Stimulated activated CD8-positive, alpha-beta memory T cell treated with anti-CD3 and anti-CD28 coated beads, Interleukin-12 subunit alpha, Interleukin-12 subunit beta, amount 100 ng/mL, for 24 hours (primary cell): ENCODE results near the gene SLC25A52.
"Not testable (repeated sequence)": the region's sequence is repeated elsewhere in the genome, so short reads cannot be mapped to it uniquely, and the experiment has no call there.

Source experiments
- DNase-seq: peaks from one replicate; pipeline ENCODE4 v3.0.0-alpha.2; 2020; ENCODE audit errors: extremely low read depth

SLC25A52 gene, protein sequence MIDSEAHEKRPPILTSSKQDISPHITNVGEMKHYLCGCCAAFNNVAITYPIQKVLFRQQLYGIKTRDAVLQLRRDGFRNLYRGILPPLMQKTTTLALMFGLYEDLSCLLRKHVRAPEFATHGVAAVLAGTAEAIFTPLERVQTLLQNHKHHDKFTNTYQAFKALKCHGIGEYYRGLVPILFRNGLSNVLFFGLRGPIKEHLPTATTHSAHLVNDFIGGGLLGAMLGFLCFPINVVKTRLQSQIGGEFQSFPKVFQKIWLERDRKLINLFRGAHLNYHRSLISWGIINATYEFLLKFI

DNA sequence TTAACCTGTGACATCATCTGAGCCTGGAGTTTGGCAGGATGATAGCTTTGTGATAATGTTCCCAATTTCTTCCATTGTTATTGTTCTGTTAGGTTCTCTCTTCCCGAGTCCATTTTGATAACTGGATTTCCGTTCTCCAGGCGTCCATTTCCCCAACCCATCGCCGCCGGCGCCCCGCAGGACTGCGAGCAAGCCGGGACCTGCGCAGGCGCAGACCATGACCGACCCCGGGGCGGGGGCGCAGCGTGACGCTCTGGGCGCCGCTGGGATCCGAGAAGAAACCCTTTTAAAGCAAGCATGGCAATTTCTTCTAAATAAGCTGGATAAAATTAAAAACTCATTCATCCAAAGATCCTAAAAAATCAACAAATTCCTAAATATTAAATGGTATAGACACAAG, at the start of gene SLC25A52:
Gene SLC25A52 (minus strand): TSS at position 186 of the 400 bp plus-strand sequence. CDS start 219 bp downstream, outside the sequence.
- DNase-seq = no peak

DNA sequence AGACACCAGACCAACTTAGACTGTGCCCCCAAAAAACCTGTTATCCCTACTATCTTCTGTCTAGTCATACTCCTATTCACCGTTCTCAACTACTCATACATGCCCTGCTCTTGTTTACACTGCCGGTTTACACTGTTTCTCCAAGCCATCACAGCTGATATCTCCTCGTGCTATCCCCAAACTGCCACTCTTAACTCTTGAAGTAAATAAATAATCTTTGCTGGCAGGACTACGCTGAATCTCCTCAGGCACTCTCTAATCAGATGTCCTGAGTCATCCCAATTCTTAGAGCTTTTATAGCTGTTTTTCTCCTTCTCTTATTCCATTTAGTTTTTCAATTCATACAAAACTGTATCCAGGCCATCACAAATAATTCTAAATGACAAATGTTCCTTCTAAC, 48.4 kb upstream of the SLC25A52 start:
- not testable (repeated sequence) for DNase-seq

DNA sequence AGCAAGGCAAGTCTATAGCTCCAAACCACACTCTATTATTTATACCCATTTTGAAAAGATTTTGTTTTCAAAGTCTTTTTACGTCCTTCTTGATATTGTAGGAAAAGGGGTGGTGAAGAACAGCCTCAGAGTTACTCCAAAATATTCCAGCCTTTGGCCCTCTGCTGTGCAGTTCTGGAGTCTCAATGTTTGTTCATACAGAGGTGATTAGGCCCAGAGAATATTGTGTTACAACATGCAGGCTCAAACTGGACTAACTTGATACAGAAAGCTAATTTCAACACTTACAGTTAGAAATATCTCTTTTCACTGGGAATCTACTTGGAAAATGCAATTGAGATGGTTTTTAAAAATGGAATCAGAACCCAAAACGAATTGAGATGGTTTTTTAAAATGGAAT, 40.4 kb upstream of the SLC25A52 start:
- DNase-seq = no peak

DNA sequence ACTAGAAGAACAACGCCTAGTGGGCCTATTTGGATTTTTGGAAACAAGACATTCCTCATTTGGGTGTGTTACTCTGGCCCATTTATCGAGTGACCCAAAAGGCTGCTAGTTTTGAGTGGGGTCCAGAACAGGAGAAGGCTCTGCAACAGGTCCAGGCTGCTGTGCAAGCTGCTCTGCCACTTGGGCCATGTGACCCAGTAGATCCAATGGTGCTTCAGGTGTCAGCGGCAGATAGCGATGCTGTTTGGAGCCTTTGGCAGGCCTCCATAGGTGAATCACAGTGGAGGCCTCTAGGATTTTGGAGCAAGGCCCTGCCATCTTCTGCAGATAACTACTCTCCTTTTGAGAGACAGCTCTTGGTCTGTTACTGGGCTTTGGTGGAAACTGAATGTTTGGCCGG, 38.6 kb upstream of the SLC25A52 start:
- DNase-seq = not testable (repeated sequence)

DNA sequence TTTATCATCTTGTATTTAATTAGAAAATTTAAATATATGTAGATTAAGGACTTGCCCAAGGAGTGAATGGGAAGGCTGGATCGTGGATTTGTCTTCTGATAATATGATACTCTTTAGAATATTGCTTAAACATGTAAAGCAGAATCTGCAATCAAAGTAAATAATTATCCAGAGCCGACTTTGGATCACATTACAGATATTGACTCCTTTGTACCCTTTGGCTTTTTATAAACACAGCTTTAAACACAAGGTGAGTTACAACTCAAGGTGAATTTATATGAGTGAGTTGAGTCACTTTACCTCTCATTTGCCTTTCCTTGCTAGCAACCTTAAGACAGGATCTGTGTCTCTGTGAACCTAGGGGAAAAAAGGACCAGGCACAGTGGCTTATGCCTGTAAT, 37.7 kb upstream of the SLC25A52 start:
- DNase-seq = no peak

DNA sequence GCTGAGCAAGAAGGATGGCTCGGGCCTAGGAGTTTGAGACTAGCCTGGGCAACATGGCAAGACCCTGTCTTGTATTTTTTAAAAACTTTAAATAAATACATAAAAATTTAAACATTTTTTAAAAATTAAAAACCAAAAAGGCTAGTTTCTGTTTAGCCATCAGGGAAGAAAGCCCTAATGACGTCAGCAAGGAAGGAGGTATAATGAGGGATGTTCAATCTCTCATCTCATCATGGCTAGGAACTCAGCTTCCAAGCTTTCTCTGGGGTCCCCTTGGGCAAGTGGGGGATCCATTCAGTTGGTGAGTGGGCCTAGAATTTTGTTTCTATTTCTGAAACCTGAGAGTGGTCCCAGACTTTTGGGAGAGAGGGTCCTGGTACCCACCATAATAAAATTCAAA, 35.1 kb upstream of the SLC25A52 start:
- DNase-seq = no peak

DNA sequence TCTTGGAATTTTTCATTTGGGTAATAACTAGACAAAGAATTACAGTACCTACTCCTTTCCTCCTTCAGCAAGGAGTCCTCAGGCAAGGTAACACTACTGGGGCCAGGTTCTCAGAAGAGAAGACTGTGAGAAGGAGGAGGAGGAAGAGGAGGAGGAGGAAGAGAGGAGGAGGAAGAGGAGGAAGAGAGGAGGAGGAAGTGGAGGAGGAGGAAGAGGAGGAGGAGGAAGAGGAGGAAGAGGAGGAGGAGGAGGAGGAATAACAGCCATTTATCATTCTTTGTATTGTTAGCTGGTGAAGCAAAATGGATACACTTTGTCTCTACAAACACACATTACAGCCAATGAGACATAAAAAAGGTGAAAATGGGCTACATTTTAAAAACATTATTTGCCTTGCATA, 32.9 kb upstream of the SLC25A52 start:
- DNase-seq = no peak

DNA sequence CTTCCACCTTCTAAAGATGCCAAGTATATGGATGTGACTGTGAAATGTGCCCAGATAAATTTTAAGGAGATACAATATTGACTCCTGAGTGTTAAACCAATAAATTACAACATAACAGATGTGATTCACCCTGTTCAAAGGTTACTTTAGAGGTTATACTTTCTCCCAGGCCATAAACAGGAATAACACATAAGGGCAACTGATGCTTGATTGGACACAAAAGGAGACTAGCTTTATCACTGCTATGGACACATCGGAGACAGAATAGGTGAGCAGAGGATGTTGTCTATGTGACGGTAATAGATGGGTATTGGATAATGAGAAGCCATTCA, 31.9 kb upstream of the SLC25A52 start:
- DNase-seq = no peak

DNA sequence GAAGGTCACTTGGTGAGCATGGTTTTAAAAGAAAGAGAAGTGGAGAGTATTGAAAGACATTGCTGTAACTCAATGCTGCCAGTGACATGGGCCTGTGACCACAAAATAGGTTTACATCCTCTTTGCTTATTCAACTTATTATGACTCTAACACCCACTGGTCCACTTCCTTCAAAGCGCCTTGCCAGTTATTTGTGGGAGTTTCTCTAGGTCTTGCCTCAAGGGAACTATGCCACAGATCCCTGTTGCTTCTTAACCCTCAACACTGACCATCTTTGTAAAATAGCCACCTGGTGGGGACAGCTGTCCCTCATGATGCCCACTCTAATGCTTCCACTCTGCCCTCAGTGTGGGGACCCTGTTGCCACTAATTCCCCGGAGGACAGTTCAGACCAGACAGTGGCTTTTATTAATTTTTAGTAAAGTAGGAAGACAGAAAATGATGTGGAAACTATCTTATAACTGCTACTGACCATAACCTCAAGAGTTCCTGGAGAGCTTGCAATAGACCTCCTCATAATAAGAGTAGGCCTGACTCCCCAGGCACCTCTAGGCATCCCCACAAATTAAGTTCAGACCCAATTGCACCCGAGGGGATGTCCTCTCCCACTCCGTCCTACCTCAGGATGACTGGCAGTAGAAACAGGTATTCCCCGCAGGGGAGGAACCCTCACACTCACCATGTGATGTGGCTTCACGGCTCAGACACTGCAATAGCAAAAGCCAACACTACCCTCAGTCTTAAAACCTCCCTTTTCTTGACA, 31.3 kb upstream of the SLC25A52 start:
- DNase-seq = no peak

DNA sequence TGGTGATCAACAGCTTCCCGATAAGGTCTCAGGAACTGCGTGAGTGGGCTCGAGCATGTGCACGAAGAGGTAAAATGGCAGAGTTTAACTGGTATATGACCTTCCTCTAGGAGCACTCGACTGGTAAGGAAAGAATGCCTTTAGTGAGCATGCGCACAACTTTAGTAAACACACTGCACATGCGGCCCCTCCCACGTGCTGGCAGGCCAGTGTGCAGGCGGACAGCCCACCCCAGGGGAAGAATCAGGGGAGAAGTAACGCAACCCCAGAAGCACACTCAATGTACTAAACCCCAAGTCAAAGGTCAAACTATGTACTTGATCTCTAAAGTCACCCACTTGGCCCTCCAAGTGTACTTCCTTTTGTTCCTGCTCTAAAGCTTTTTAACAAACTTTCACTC, 28.7 kb upstream of the SLC25A52 start:
- DNase-seq = no peak

DNA sequence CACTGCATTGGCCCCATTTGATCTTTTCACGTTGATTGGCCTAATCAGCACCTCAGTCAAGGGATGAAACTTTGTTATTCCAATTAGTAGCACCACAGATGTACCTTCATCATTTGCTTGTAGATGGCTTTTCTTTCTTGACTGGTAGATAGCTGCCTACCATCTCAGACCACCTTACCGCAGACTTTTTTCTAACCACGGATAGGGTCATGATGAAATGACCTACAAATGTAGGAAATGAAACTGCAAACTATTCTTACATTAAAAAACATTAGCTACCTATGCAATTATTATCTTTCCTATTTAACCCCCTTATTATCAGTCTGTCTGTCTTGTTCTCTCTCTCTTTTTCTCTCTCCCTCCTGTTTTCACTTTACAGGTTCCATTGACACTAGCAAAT, 22.4 kb upstream of the SLC25A52 start:
- no peak for DNase-seq

DNA sequence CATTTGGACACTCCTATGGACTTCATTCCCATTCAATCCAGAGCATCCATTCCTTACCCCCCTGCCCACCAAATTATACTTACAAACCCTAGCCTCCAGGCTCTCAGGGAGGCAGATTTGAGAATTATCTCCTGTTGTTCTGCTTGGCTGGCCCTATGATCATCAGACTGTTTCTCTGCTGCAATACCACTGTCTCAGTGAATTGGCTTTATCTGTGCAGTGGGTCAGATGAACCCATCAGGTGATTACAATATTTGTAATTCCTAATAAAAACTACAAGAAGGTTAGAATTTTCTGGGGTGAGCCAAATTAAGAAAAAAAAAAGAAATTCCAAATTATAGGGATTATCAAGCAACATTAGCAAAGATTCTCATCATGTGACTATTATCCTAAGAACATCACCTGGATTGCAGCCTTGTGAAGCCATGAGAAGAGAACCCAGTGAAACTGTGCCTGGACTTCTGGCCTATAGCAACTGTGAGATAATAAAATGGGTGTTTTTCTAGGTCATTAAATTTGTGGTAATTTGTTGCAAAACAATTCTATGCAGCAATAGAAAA, 17.8 kb upstream of the SLC25A52 start:
- DNase-seq = no peak

DNA sequence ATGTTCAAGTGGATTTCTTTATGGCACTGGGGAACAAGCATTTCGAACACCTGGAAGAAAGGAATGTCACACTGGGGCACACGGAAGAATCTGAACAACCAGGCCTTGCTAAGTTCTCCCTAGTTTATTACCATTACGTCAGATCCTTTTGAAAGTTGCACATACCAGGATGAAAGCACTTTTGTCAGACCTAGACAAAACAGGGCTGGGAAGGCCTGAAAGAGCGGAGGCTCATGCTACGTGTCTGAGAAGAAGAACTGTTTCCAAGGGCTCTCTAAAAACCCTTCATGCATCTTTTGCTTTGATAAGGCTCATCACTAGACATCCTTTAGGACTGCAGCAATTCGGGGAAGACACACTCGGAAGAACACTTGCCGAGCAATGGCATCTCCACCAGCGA, 15.4 kb upstream of the SLC25A52 start:
- no peak for DNase-seq

DNA sequence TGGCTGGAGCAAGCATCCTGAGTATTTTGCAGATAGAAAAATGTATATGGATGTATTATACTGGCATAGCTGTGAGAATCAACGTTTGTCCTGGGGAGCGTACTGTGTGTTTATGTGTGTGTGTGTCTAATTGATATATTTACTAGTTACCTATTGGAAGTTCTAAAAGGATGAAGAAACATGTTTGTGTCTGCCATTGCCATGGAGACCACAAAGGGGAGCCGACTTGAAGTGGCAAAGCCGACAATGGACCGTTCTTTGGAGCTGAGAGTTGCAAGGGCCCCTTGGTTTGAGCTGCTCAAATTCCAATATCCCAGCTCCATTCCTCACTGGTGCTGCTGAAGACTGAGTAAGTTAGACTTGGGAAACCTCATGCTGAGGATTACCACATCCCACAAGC, 14.3 kb upstream of the SLC25A52 start:
- no peak for DNase-seq

DNA sequence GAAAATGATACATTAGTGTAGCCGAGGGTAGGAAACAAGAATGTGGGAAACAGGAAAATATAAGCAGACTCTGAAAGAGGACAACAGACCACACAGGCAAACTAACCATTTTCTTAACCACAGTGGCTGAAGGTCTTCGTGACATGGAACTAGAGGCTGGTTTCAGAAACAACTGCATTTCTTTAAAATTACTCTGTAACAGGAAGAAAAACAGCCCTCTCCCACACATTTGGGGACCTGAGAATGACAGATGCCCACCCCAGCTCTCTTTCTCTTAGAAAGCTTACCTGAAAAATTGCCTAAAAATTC, 13.8 kb upstream of the SLC25A52 start:
- DNase-seq = no peak

DNA sequence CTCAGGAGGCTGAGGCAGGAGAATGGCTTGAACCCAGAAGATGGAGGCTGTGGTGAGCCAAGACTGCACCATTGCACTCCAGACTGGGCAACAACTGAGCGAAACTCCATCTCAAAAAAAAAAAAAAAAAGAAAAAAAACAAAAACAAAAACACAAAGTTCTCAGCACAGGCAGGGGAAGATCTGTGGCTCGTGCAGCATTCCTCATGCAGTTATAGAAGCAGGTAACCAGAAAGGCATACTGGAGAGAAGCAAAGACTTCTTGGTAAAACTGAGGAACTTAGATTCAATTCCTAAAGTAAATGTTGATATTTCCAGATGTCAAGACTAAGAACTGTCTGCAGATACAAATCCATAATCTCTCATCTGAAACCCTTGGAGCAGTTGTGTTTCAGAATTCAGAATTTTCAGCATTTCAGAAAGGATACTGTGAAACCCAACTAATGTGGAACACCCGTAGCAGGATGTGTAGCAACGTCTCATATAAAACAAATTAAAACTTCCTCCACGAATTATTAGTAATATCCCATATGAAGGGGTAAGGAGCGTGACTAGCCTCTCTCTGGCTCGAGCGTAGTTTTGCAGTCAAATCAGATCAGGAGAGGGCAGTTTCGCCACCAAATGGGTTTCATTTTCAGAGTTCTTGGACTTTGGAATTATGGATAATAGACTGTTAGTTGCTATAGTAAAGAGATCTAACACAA, 13.2 kb upstream of the SLC25A52 start:
- DNase-seq = no peak

DNA sequence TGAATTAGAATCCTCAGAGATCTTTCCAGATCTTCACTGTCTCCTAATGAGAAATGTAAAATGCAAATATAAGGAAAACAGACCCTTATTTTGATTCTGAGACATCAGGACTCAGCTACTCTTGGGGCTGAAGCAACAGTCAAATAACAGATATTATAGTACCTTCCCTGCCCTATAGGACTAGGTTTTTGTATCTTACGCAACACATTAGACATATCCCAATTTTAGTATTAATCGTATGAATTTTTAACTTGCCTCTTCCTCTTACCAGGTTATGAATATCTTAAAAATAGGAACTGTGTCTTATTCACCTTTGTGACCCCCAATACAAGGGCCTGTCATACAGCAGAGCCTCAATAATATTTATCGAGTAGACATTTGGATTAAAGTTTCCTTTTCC, 12.0 kb upstream of the SLC25A52 start:
- no peak for DNase-seq

DNA sequence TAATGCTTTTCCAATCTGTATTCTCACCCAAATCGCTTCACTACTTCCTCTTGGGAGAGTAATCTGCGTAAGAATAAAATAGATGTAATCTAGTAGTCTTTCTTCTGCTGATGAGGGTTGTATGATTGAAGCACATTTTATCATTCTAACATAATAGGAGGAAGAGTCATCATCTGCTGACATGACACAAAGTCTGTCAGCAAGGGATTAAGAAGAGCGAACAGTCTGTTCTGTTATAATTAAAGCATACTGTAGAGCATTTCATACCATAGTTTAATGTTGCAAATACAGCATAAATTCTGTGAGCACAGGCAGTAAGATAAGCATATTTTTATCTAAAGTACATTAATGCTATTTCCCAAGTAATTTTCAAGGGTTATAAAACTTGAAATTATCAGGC, 10.4 kb downstream of the SLC25A52 start:
- no peak for DNase-seq

DNA sequence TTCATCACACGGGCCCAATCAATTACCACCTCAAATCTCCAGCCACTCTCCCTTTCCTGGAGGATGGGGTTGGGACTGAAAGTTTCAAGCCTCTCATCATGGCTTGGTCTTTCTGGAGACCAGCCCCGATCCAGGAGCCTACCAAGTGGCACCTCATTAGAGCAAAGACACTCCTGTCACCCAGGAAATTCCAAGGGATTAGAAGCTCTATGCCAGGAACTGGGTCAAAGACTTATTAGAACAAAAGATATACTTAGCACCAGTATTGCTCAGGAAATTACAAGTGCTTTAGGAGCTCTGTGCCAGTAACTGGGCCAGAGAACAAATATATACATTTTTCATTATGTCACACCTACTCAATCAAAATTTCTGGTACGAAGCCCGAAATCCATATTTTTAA, 14.3 kb downstream of the SLC25A52 start:
- no peak for DNase-seq

DNA sequence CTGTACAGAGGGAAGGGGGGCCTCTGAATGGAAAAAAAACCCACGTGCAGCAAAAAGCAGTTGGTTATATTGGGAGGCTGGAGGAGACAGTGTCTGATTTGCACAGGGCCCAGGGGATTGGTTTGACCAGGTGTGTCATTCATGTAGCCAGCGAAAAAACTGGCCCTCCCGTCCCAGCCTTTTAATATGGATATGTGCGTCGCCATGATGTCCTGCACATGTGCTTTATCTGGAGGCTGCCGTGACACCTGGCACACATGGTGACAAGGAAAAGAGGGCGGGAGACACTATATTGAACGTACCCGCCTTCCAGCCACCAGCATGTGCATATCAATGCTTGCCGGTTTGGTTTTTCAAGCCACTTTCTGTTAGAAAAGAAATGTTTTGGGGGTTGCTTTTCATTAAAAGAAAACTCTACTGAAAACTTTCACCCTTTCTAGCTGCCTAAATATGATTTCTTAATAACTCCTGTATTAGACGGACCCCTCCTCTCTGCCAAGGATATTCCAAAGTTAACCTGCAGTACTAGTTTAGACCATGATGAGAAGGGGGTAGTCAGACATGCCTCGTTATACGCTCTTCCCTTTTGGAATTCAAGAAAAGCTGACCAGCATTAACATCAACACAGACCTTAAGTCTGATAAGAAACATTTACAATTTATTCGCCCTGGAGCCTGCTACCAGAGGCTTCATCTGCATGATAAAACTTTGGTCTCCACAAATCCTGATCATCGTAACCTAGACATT, 16.2 kb downstream of the SLC25A52 start:
- DNase-seq = no peak

DNA sequence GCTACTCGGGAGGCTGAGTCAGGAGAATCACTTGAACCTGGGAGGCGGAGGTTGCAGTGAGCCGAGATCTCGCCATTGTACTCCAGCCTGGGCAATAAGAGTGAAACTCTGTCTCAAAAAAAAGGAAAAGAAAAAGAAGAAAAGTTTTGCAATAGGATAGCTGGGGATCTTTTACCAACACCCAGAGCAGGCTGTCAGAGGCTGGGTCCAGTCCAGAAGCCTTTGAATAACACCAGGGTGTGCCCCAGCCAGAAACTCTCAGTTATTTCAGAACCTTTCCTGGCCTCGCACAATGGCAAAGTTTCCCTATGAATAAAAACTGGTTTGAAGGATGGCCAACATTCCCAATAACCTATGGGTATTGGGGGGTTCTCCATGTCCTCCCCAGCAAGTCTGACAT, 17.1 kb downstream of the SLC25A52 start:
- not testable (repeated sequence) for DNase-seq

DNA sequence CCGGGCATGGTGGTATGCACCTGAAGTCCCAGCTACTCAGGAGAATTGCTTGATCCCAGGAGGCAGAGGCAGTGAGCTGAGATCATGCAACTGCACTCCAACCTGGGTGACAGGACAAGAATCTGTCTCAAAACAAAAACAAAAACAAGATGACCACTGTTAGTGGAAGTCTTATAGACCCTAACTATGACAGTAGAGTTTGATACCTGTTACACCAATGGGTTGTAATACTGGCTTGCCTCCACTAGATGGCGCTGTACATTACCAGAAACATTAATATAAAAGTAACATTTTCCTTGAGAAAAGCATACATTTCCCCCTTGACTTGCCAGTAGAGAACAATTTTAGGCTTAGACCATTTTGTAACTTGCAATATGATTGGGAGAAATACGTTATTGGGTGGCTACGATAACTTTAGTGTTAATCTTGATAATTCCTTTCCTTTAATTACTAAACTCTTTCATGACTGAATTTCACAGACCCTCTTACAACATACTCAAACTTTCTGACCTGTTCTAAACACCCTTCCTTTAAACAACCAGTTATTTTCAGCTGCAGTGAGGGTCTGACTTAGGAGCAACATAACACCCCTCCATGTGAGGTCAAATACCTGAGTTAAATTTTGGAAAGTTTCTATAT, 19.5 kb downstream of the SLC25A52 start:
- no peak for DNase-seq
